ENCODE data around the gene ZSCAN5A. TPM values are rescaled to one million over a fixed set of nuclear protein-coding genes. Genes with fewer than 3 reads are reported as not detected.

ZSCAN5A gene
- total and polyA plus RNA-seq, 7 donors, result 4.3 to 7.2 (median 5.4) TPM

DNA sequence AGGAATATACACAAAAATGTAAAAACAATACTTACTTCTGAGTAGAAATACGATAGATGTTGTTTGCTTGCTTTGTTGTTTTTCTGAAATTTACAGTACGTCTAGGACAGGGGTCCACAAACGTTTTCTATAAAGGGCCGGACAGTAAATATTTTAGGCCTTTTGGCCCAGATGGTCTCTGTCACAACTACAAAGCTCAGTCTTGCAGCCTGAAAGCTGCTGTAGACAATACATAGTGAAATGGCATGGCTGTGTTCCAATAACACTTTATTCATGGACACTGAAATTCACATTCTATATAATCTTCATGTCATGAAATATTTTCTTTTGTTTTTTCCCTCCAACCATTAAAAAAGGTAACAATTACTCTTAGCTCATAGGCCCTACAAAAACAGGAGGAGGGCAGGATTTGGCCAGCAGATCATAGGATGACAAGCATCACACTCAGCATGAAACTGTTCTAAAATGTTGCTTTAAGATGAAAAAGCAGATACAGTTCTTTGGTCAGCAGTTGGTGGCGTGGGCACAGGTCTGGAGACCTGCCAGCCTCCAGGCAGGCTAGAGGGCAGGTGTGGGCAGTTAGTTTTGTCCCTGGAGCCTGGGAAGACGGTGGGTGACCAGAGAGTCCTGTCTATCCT lies 42.4 kb downstream of the ZSCAN5A start, which contains the start of gene EDDM13:
EDDM13 (plus strand) TSS at position 588 of the 638 bp plus-strand sequence. CDS start 87 bp downstream, outside the sequence.
- H3K4me1 ChIP-seq, result no peaks in the 10 kb centered on the region
- intact Hi-C loops (cut with DNase I), result no loop called here
- H3K9me3 ChIP-seq, result no peaks in the 10 kb centered on the region
- no peaks in the 10 kb centered on the region for H3K27me3 ChIP-seq
- no peak within 1 kb of the TSS for H3K27ac ChIP-seq
- TF ChIP-seq, protein P1, sequence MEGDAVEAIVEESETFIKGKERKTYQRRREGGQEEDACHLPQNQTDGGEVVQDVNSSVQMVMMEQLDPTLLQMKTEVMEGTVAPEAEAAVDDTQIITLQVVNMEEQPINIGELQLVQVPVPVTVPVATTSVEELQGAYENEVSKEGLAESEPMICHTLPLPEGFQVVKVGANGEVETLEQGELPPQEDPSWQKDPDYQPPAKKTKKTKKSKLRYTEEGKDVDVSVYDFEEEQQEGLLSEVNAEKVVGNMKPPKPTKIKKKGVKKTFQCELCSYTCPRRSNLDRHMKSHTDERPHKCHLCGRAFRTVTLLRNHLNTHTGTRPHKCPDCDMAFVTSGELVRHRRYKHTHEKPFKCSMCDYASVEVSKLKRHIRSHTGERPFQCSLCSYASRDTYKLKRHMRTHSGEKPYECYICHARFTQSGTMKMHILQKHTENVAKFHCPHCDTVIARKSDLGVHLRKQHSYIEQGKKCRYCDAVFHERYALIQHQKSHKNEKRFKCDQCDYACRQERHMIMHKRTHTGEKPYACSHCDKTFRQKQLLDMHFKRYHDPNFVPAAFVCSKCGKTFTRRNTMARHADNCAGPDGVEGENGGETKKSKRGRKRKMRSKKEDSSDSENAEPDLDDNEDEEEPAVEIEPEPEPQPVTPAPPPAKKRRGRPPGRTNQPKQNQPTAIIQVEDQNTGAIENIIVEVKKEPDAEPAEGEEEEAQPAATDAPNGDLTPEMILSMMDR (IDR thresholded peaks at IDR 0.05), result no peak
- TF ChIP-seq EP300 (IDR thresholded peaks at IDR 0.05) (no peak), POLR2A (IDR thresholded peaks at IDR 0.05) (no peak), POLR2AphosphoS5 (IDR thresholded peaks at IDR 0.05) (no peak)
- no peak for DNase-seq
- H3K36me3 ChIP-seq, result no peaks in the 10 kb centered on the region
- 87 to 88% methylated on average over 6 of the region's 6 CpGs for WGBS, 2 donors
- H3K4me3 ChIP-seq, result no peak within 1 kb of the TSS

- Histone ChIP-seq H3K27ac (no peak overlapping the region), H3K4me1 (no peaks in the 10 kb centered on the region), H3K4me3 (no peak overlapping the region), H3K9me3 (no peaks in the 10 kb centered on the region), H3K27me3 (no peaks in the 10 kb centered on the region), H3K36me3 (no peaks in the 10 kb centered on the region)
- intact Hi-C loops (cut with DNase I), result no loop called here
- no peak for TF ChIP-seq POLR2AphosphoS5 (IDR thresholded peaks at IDR 0.05)
- TF ChIP-seq POLR2A (IDR thresholded peaks at IDR 0.05), result no peak
- no peak for TF ChIP-seq EP300 (IDR thresholded peaks at IDR 0.05)
- TF ChIP-seq, protein P1 (IDR thresholded peaks at IDR 0.05), result no peak
- WGBS, 2 donors, result 81 to 92% methylated on average over 6 of the region's 6 CpGs
- DNase-seq, result no peak
Observed at GRCh38 chr19:56271151-56271550, 43.5 kb downstream of the ZSCAN5A start.

DNA sequence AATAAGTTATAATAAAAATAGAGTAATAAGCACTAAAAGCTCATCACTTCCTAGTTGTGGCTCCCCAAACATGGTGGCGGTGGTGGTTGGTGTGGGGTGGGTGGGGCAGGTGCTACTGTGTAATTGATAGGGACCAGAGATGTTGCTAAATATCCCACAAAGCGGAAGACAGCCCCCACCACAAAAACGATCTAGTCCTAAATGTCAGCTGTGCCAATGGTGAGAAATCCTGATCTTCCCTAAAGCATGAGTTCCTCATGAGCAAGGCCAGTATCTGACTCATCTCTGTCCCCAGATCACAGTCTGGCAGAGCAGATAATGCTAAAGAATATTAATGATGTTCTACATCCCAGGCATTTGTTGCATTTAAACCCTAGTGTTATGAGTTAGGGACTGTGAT lies 44.0 kb downstream of the ZSCAN5A start:
- Histone ChIP-seq H3K4me1 (no peaks in the 10 kb centered on the region), H3K4me3 (no peak overlapping the region), H3K9me3 (no peaks in the 10 kb centered on the region), H3K27me3 (no peaks in the 10 kb centered on the region), H3K27ac (no peak overlapping the region), H3K36me3 (no peaks in the 10 kb centered on the region)
- intact Hi-C loops (cut with DNase I), result no loop called here
- WGBS, 2 donors, result 79 to 88% methylated on average over 3 of the region's 3 CpGs
- TF ChIP-seq, protein P1 (IDR thresholded peaks at IDR 0.05), result no peak
- TF ChIP-seq EP300 (IDR thresholded peaks at IDR 0.05), result no peak
- no peak for TF ChIP-seq POLR2AphosphoS5 (IDR thresholded peaks at IDR 0.05)
- no peak for TF ChIP-seq POLR2A (IDR thresholded peaks at IDR 0.05)
- DNase-seq, result no peak

DNA sequence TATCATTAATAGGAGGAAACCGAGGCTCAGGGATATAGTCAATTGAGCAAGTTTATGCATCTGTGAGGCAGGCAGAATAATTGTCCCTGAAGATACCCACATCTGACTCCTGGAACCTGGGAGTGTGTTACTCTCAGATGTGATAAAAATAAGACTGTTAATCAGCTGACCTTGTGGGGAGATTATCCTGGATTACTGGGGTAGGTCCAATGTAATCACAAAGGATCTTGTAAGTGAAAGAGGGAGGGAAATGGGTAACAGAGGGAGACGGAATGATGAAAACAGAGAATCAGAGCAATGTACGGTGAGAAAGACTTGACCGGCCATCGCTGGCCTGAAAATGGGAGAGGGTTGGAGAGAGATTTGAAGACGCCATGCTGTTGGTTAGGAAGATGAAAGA lies 45.3 kb downstream of the ZSCAN5A start:
- no peaks in the 10 kb centered on the region for H3K4me1 ChIP-seq
- DNase-seq, result no peak
- H3K9me3 ChIP-seq, result no peaks in the 10 kb centered on the region
- H3K27ac ChIP-seq, result no peak overlapping the region
- intact Hi-C loops (cut with DNase I), result no loop called here
- no peaks in the 10 kb centered on the region for H3K27me3 ChIP-seq
- TF ChIP-seq, protein P1 (IDR thresholded peaks at IDR 0.05), result no peak
- TF ChIP-seq POLR2A (IDR thresholded peaks at IDR 0.05) (no peak), POLR2AphosphoS5 (IDR thresholded peaks at IDR 0.05) (no peak), EP300 (IDR thresholded peaks at IDR 0.05) (no peak)
- no peak overlapping the region for H3K4me3 ChIP-seq
- WGBS, 2 donors, result 87 to 96% methylated on average over 6 of the region's 6 CpGs
- H3K36me3 ChIP-seq, result no peaks in the 10 kb centered on the region

DNA sequence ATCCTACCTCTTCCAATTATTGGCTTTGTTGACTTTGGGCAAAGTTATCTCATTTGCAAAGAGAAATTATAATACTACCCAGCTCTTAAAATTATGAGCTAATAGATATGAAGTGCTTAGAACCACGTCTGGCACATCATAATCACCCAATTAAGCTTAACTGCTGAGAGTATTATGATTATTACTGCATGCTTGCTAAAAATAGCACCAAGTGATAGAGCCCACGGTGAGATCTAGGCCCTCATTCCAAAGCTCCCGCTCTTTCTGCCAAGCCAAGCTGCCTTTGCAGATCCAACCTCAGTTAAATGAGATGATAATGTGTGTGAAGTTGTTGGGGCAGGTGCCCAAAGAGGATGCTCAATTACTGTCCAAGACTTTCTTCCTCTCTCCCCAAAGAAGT lies 48.6 kb downstream of the ZSCAN5A start:
- 59 to 67% methylated on average over 3 of the region's 3 CpGs for WGBS, 2 donors

More for the DNA sequence above, 48.6 kb downstream of the ZSCAN5A start:
- no peaks in the 10 kb centered on the region for H3K4me1 ChIP-seq
- no peak for DNase-seq
- H3K27me3 ChIP-seq, result no peaks in the 10 kb centered on the region
- H3K27ac ChIP-seq, result no peak overlapping the region
- no peaks in the 10 kb centered on the region for H3K9me3 ChIP-seq
- H3K36me3 ChIP-seq, result no peaks in the 10 kb centered on the region
- no peak overlapping the region for H3K4me3 ChIP-seq
- TF ChIP-seq POLR2AphosphoS5 (IDR thresholded peaks at IDR 0.05) (no peak), EP300 (IDR thresholded peaks at IDR 0.05) (no peak), POLR2A (IDR thresholded peaks at IDR 0.05) (no peak)
- TF ChIP-seq, protein P1 (IDR thresholded peaks at IDR 0.05), result no peak
- intact Hi-C loops (cut with DNase I), result no loop called here
